HCT116 (cell line): ENCODE results near the gene OTUD3. TPM values are rescaled to one million over a fixed set of nuclear protein-coding genes. Genes with fewer than 3 reads are reported as not detected.
"Not testable (repeated sequence)": the region's sequence is repeated elsewhere in the genome, so short reads cannot be mapped to it uniquely, and the experiment has no call there.

ENCODE experiments used
- ATAC-seq: fragments of 200-7000 bp; cut with Tn5 transposase; 2 replicates; pipeline ENCODE4 v1.9.1; 2020; ENCODE audit warnings: mild to moderate bottlenecking, moderate library complexity
- BruUV-seq: library from RNA; stranded (reverse); fragments of 400-500 nt; replicated peaks from 2 replicates; lab custom pipeline; 2021; lab: Mats Ljungman, UMichigan
- CTCF ChIA-PET: fragments of 300-600 bp; sonication (Branson Sonifier 250); formaldehyde crosslinking; loops from one replicate; lab custom pipeline; 2021; ENCODE audit warnings: antibody characterized with exemption; lab: Charles Lee
- POLR2A ChIA-PET: fragments of 300-600, 350-600 bp; sonication (Branson Sonifier 250); formaldehyde crosslinking; loops from one replicate; lab custom pipeline; 2021; ENCODE audit warnings: antibody characterized with exemption; lab: Charles Lee
- RAD21 ChIA-PET, 2 experiments: fragments of 300-600 bp; sonication (Branson Sonifier 250); formaldehyde crosslinking; loops; one replicate each; lab custom pipeline; 2023; ENCODE audit warnings: low total read pairs in 2 of 2; ENCODE audit not compliant: uncharacterized antibody in 2 of 2, unreplicated experiment in 2 of 2, low non-redundant PET in 1 of 2; lab: Charles Lee
- DNase-seq: peaks from one replicate; pipeline ENCODE4 v3.0.0-alpha.2; 2010; ENCODE audit warnings: low read depth, low spot score
- H2AFZ ChIP-seq: fragments of 200-600 bp; shearing (Covaris generic), sonication (generic); 2 replicates; pipeline ENCODE4 v1.6.1; 2017; ENCODE audit warnings: low read depth, mixed run types, mixed read lengths, antibody characterized with exemption, low read length; ENCODE audit not compliant: poor library complexity, severe bottlenecking
- H3K27ac ChIP-seq: 2 replicates; pipeline ENCODE4 v1.5.1; 2012; ENCODE audit warnings: low read depth, low read length
- H3K27me3 ChIP-seq: fragments of 200-600 bp; sonication (generic); 2 replicates; pipeline ENCODE4 v1.6.1; 2016; ENCODE audit warnings: mixed run types, low read length, mixed read lengths; ENCODE audit not compliant: insufficient read depth
- H3K36me3 ChIP-seq, 2 experiments: fragments of 200-500 bp in 1 of 2; fragments of 200-600 bp in 1 of 2; sonication (Bioruptor generic) in 1 of 2; sonication (generic) in 1 of 2; 2 replicates each; pipeline versions ENCODE4 v1.5.1 to v1.6.1; 2014 to 2016; ENCODE audit warnings: low read length in 2 of 2, inconsistent platforms in 1 of 2, mixed read lengths in 1 of 2, mixed run types in 1 of 2; ENCODE audit not compliant: insufficient read depth in 2 of 2, control insufficient read depth in 1 of 2
- H3K4me1 ChIP-seq, 2 experiments: fragments of 200-600 bp in 1 of 2; sonication (generic) in 1 of 2; 2 replicates each; pipeline versions ENCODE4 v1.5.1 to v1.6.1; 2012 to 2017; ENCODE audit warnings: low read length in 2 of 2, inconsistent platforms in 1 of 2, mild to moderate bottlenecking in 1 of 2, mixed read lengths in 1 of 2, mixed run types in 1 of 2, moderate library complexity in 1 of 2; ENCODE audit not compliant: insufficient read depth in 2 of 2, control insufficient read depth in 1 of 2
- H3K4me2 ChIP-seq: fragments of 200-600 bp; sonication (generic); 2 replicates; pipeline ENCODE4 v1.6.1; 2017; ENCODE audit warnings: mixed run types, low read length, mixed read lengths
- H3K4me3 ChIP-seq, 2 experiments: fragments of 200-600 bp in 1 of 2; sonication (generic) in 1 of 2; replicated peaks in 1 of 2; 2 replicates each; pipeline ENCODE4 v1.5.1; 2011 to 2016; ENCODE audit warnings: low read length in 2 of 2, control low read depth in 1 of 2, low read depth in 1 of 2, mild to moderate bottlenecking in 1 of 2, mixed read lengths in 1 of 2, mixed run types in 1 of 2
- H3K79me2 ChIP-seq: fragments of 200-600 bp; sonication (generic); 2 replicates; pipeline ENCODE4 v1.6.1; 2017; ENCODE audit warnings: mild to moderate bottlenecking, mixed run types, low read length, moderate library complexity, mixed read lengths; ENCODE audit not compliant: insufficient read depth
- H3K9ac ChIP-seq: fragments of 200-600 bp; sonication (generic); 2 replicates; pipeline ENCODE4 v1.6.1; 2016; ENCODE audit warnings: low read length, mixed read lengths
- H3K9me2 ChIP-seq: fragments of 200-600 bp; sonication (generic), shearing (Covaris generic); 2 replicates; pipeline ENCODE4 v1.6.1; 2017; ENCODE audit warnings: mixed run types, mild to moderate bottlenecking, moderate library complexity; ENCODE audit not compliant: insufficient read depth
- H3K9me3 ChIP-seq, 2 experiments: fragments of 200-500 bp in 1 of 2; fragments of 200-600 bp in 1 of 2; sonication (Bioruptor generic) in 1 of 2; sonication (generic) in 1 of 2; 2 replicates each; pipeline ENCODE4 v1.6.1; 2014 to 2017; ENCODE audit warnings: low read length in 2 of 2, mixed read lengths in 2 of 2, inconsistent platforms in 1 of 2, low read depth in 1 of 2, mild to moderate bottlenecking in 1 of 2, mixed run types in 1 of 2, moderate library complexity in 1 of 2; ENCODE audit not compliant: control insufficient read depth in 1 of 2, insufficient read depth in 1 of 2
- H4K20me1 ChIP-seq: fragments of 200-600 bp; sonication (generic), shearing (Covaris generic); 2 replicates; pipeline ENCODE4 v1.6.1; 2017; ENCODE audit warnings: mixed run types, mild to moderate bottlenecking, moderate library complexity; ENCODE audit not compliant: insufficient read depth
- FOSL1 ChIP-seq: IDR thresholded peaks from 2 replicates; pipeline ENCODE4 v1.6.1; 2012; ENCODE audit warnings: low read depth
- MAX ChIP-seq: IDR thresholded peaks from 2 replicates; pipeline ENCODE4 v1.6.1; 2012
- POLR2A ChIP-seq: IDR thresholded peaks from 2 replicates; pipeline ENCODE4 v1.7.0; 2011; ENCODE audit warnings: borderline replicate concordance; ENCODE audit not compliant: insufficient read depth, insufficient read length; ENCODE audit errors: extremely low read depth
- RAD21 ChIP-seq: IDR thresholded peaks from 2 replicates; pipeline ENCODE4 v1.6.1; 2012; ENCODE audit warnings: low read depth, mild to moderate bottlenecking
- SP1 ChIP-seq: IDR thresholded peaks from 2 replicates; pipeline ENCODE4 v1.6.1; 2012; ENCODE audit warnings: low read depth
- intact Hi-C: fragments of 100-400 bp; cut with micrococcal nuclease; formaldehyde crosslinking; loops from 2 replicates; pipeline ENCODE4 v1.10.0; 2022
- total RNA-seq: library from RNA; stranded (reverse); gene quantifications from one replicate; pipeline ENCODE4 v1.2.1, GENCODE V29; 2021; ENCODE audit not compliant: unreplicated experiment

The OTUD3 gene
- total RNA-seq, 1 experiment from 2014 or later = 15.0 TPM

GRCh38 chr1:19866758-19867157 lies 15.4 kb upstream of the OTUD3 start:
- no peak overlapping the region for H3K4me3 ChIP-seq
- BruUV-seq = no TSS peak
- peaks cover 3 to 4% of the 10 kb centered on the region in 2 experiments; a peak in 1 of 4 replicates for H3K9me3 ChIP-seq
- H3K9me2 ChIP-seq = no peaks in the 10 kb centered on the region
- H3K27ac ChIP-seq = no peak overlapping the region
- H3K9ac ChIP-seq = no peak overlapping the region
- RAD21 ChIA-PET = no interaction called here
- peak overlapping the region; percentile 50 for H2AFZ ChIP-seq
- H4K20me1 ChIP-seq = no peaks in the 10 kb centered on the region
- ATAC-seq = peak; percentile 50; the same call in 1 of the 2 replicates
- intact Hi-C loops = no loop called here
- POLR2A ChIA-PET = no interaction called here
- no peaks in the 10 kb centered on the region for H3K79me2 ChIP-seq
- DNase-seq = no peak
- H3K36me3 ChIP-seq = no peaks in the 10 kb centered on the region
- H3K27me3 ChIP-seq = no peaks in the 10 kb centered on the region
- H3K4me2 ChIP-seq = peak overlapping the region; percentile 39
- CTCF ChIA-PET = no interaction called here
- no peak for TF ChIP-seq MAX
- no peak for TF ChIP-seq RAD21
- peak; percentile 17; the same call in 1 of the 2 replicates for TF ChIP-seq FOSL1
- TF ChIP-seq SP1 = 0 out of 2 replicates have a peak, but pooled peaks have one; percentile 13
- no peak for TF ChIP-seq POLR2A
- H3K4me1 ChIP-seq = peaks cover 4 to 10% of the 10 kb centered on the region in 2 experiments; a peak in 3 of 4 replicates

- H3K27ac ChIP-seq, H3K9me3 ChIP-seq, H3K4me3 ChIP-seq, H2AFZ ChIP-seq, ATAC-seq, intact Hi-C loops, H3K27me3 ChIP-seq, DNase-seq, H3K79me2 ChIP-seq, H4K20me1 ChIP-seq, H3K9me2 ChIP-seq, H3K4me2 ChIP-seq, POLR2A ChIA-PET, H3K9ac ChIP-seq, BruUV-seq, H3K36me3 ChIP-seq, RAD21 ChIA-PET: not testable (repeated sequence)
- H3K4me1 ChIP-seq = peaks cover 4 to 10% of the 10 kb centered on the region in 2 experiments; a peak in 3 of 4 replicates
- CTCF ChIA-PET = interaction anchor here (2.3 kb wide), 1 partner anchor 13 kb away, joined by 10 read pairs; the partner anchor contains the start of gene OTUD3
Observed at GRCh38 chr1:19868575-19868974, 13.6 kb upstream of the OTUD3 start.

- H3K4me2 ChIP-seq, H3K36me3 ChIP-seq, H3K27me3 ChIP-seq, intact Hi-C loops, H3K9me3 ChIP-seq, H4K20me1 ChIP-seq, H3K9ac ChIP-seq, POLR2A ChIA-PET, H2AFZ ChIP-seq, DNase-seq, RAD21 ChIA-PET, ATAC-seq, H3K9me2 ChIP-seq, BruUV-seq, H3K27ac ChIP-seq, H3K4me3 ChIP-seq, H3K79me2 ChIP-seq: not testable (repeated sequence)
- peaks cover 4 to 10% of the 10 kb centered on the region in 2 experiments; a peak in 3 of 4 replicates for H3K4me1 ChIP-seq
- CTCF ChIA-PET = interaction anchor here (2.3 kb wide), 1 partner anchor 13 kb away, joined by 10 read pairs; the partner anchor contains the start of gene OTUD3
Observed at GRCh38 chr1:19869453-19869852, 12.7 kb upstream of the OTUD3 start.
